GM18909 (cell line): ENCODE data around the gene MUC5B.

ENCODE experiments used
- ATAC-seq: cut with Tn5 transposase; IDR thresholded peaks from one replicate; pipeline ENCODE4 v1.9.1; 2021; ENCODE audit warnings: mild to moderate bottlenecking; ENCODE audit not compliant: unreplicated experiment, poor library complexity

The MUC5B gene

GRCh38 chr11:1218788-1219445 is 3.9 kb upstream of the MUC5B start:
- no peak for ATAC-seq

GRCh38 chr11:1219446-1219833 is 3.4 kb upstream of the MUC5B start:
- no peak for ATAC-seq

- no peak for ATAC-seq
These were observed 2.7 kb upstream of the MUC5B start for GRCh38 chr11:1219834-1220815.

- ATAC-seq, result no peak
These were observed 1.7 kb upstream of the MUC5B start for GRCh38 chr11:1220941-1221721.

GRCh38 chr11:1221848-1222311 is 986 bp upstream of the MUC5B start:
- no peak for ATAC-seq

- ATAC-seq, result no peak
These were observed 662 bp downstream of the MUC5B start for GRCh38 chr11:1223346-1224110.

GRCh38 chr11:1224111-1224490 is 1.2 kb downstream of the MUC5B start:
- ATAC-seq, result no peak

- ATAC-seq, result no peak
These were observed 1.9 kb downstream of the MUC5B start for GRCh38 chr11:1224491-1225385.

GRCh38 chr11:1225386-1226225 is 2.7 kb downstream of the MUC5B start:
- ATAC-seq, result no peak

GRCh38 chr11:1226226-1226985 is 3.5 kb downstream of the MUC5B start:
- ATAC-seq, result no peak

GRCh38 chr11:1226986-1227550 is 4.2 kb downstream of the MUC5B start:
- no peak for ATAC-seq

- ATAC-seq, result no peak
These were observed 4.8 kb downstream of the MUC5B start for GRCh38 chr11:1227551-1228100.

- no peak for ATAC-seq
These were observed 5.4 kb downstream of the MUC5B start for GRCh38 chr11:1228101-1228821.

- ATAC-seq, result no peak
These were observed 6.1 kb downstream of the MUC5B start for GRCh38 chr11:1228921-1229451.

GRCh38 chr11:1229471-1230120 is 6.7 kb downstream of the MUC5B start:
- ATAC-seq, result no peak

GRCh38 chr11:1230121-1230455 is 7.2 kb downstream of the MUC5B start:
- no peak for ATAC-seq
